GM21367 (cell line): Measurements from ENCODE around the gene CSRP3.

ENCODE experiments used
- ATAC-seq: cut with Tn5 transposase; IDR thresholded peaks from one replicate; pipeline ENCODE4 v1.9.1; 2021; ENCODE audit not compliant: unreplicated experiment

Gene CSRP3

GRCh38 chr11:19201737-19202605, at the start of gene CSRP3:
TSS of gene CSRP3 (minus strand) at chr11:19201983. CDS start at chr11:19192448, 9,535 bp downstream.
- ATAC-seq = no peak

GRCh38 chr11:19251577-19251976, 49.8 kb upstream of the CSRP3 start:
- no peak for ATAC-seq

- ATAC-seq = no peak
These were observed 45.0 kb upstream of the CSRP3 start for GRCh38 chr11:19246816-19247215.

- no peak for ATAC-seq
These were observed 43.6 kb upstream of the CSRP3 start for GRCh38 chr11:19245351-19245750.

- ATAC-seq = no peak
These were observed 42.8 kb upstream of the CSRP3 start for GRCh38 chr11:19244621-19245020.

- no peak for ATAC-seq
These were observed 42.3 kb upstream of the CSRP3 start for GRCh38 chr11:19244084-19244483.

GRCh38 chr11:19243613-19244012, 41.8 kb upstream of the CSRP3 start:
- ATAC-seq = no peak

GRCh38 chr11:19243143-19243542, 41.4 kb upstream of the CSRP3 start:
- no peak for ATAC-seq

- no peak for ATAC-seq
These were observed 40.6 kb upstream of the CSRP3 start for GRCh38 chr11:19242179-19242932.

GRCh38 chr11:19241260-19242178, 39.7 kb upstream of the CSRP3 start:
- peak; percentile 29 for ATAC-seq

- ATAC-seq = peak; percentile 86
These were observed 38.9 kb upstream of the CSRP3 start, which contains the start of gene E2F8 for GRCh38 chr11:19240420-19241259. TSS of gene E2F8 (minus strand) at chr11:19240945. CDS start at chr11:19240121, 824 bp downstream.

GRCh38 chr11:19239039-19239438, 37.3 kb upstream of the CSRP3 start:
- ATAC-seq = no peak

- no peak for ATAC-seq
These were observed 36.0 kb upstream of the CSRP3 start for GRCh38 chr11:19237813-19238212.

GRCh38 chr11:19237381-19237780, 35.6 kb upstream of the CSRP3 start:
- no peak for ATAC-seq

GRCh38 chr11:19234231-19234817, 32.5 kb upstream of the CSRP3 start:
- no peak for ATAC-seq

GRCh38 chr11:19232910-19233503, 31.2 kb upstream of the CSRP3 start:
- ATAC-seq = no peak

GRCh38 chr11:19229671-19230070, 27.9 kb upstream of the CSRP3 start:
- ATAC-seq = no peak

- no peak for ATAC-seq
These were observed 27.2 kb upstream of the CSRP3 start for GRCh38 chr11:19228968-19229367.
